AG04450 (cell line): ENCODE data around the gene ANXA4. TPM values are rescaled to one million over a fixed set of nuclear protein-coding genes. Genes with fewer than 3 reads are reported as not detected.

Experiments used
- CTCF ChIA-PET: fragments of 300-600, 350-600 bp; formaldehyde crosslinking; extraction: SDS; loops from one replicate; lab custom pipeline; 2022; ENCODE audit warnings: antibody characterized with exemption, inconsistent platforms; lab: Charles Lee
- POLR2A ChIA-PET: fragments of 350-600 bp; formaldehyde crosslinking; extraction: SDS; loops from one replicate; lab custom pipeline; 2021; ENCODE audit warnings: antibody characterized with exemption, inconsistent platforms; lab: Yijun Ruan, JAX
- DNase-seq: peaks from one replicate; pipeline ENCODE4 v3.0.0-alpha.2; 2011; ENCODE audit warnings: low read depth, low spot score
- H3K27ac ChIP-seq: one replicate; pipeline ENCODE4 v1.5.1; 2012; ENCODE audit warnings: low read depth, low read length, control low read depth
- H3K27me3 ChIP-seq: one replicate; pipeline ENCODE4 v1.6.0; 2012; ENCODE audit warnings: low read length; ENCODE audit not compliant: control insufficient read depth, insufficient read depth
- H3K4me3 ChIP-seq: 2 replicates; pipeline ENCODE4 v1.5.1; 2011; ENCODE audit warnings: mild to moderate bottlenecking, low read depth, low read length, control low read depth
- H3K9me3 ChIP-seq: 2 replicates; pipeline ENCODE4 v1.5.1; 2012; ENCODE audit warnings: low read length; ENCODE audit not compliant: control insufficient read depth, insufficient read depth
- polyA plus RNA-seq: library from polyadenylated mRNA; depleted of rRNA; stranded (reverse); fragments of >200 nt; gene quantifications from 2 replicates; pipeline ENCODE4 v1.2.3, GENCODE V29; 2011
- TF ChIP-seq, protein P1 (sequence below): IDR thresholded peaks from 2 replicates; pipeline ENCODE4 v1.5.1; 2011; ENCODE audit warnings: low read depth, low read length, control low read depth, inconsistent platforms

Gene ANXA4
- polyA plus RNA-seq, 1 experiment: 105 TPM

DNA sequence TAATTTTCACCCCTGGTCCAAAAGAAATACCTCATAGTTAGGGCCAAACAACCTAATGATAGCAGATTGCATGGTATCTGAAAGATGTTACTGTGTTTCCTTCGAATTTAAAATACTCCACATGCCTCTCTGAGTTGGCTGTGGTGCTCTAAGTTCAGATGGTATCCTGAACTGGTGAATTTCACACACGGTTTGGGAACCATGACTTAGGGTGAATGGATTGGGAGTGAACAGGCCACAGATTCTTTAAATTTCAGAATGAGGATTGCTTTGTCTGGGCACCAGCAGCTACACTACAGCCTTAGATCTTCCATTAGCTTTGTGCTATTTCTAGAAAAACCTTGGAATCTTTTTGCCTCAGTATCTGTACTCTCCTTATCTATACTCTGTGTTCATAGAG is 93.7 kb downstream of the ANXA4 start:
- Histone ChIP-seq H3K9me3 (no peaks in the 10 kb centered on the region), H3K4me3 (no peak overlapping the region), H3K27me3 (no peaks in the 10 kb centered on the region), H3K27ac (no peak overlapping the region)
- TF ChIP-seq, protein P1, sequence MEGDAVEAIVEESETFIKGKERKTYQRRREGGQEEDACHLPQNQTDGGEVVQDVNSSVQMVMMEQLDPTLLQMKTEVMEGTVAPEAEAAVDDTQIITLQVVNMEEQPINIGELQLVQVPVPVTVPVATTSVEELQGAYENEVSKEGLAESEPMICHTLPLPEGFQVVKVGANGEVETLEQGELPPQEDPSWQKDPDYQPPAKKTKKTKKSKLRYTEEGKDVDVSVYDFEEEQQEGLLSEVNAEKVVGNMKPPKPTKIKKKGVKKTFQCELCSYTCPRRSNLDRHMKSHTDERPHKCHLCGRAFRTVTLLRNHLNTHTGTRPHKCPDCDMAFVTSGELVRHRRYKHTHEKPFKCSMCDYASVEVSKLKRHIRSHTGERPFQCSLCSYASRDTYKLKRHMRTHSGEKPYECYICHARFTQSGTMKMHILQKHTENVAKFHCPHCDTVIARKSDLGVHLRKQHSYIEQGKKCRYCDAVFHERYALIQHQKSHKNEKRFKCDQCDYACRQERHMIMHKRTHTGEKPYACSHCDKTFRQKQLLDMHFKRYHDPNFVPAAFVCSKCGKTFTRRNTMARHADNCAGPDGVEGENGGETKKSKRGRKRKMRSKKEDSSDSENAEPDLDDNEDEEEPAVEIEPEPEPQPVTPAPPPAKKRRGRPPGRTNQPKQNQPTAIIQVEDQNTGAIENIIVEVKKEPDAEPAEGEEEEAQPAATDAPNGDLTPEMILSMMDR: no peak
- CTCF ChIA-PET: no interaction called here
- DNase-seq: no peak
- POLR2A ChIA-PET: no interaction called here

GRCh38 chr2:69836316-69836715 is 94.4 kb downstream of the ANXA4 start:
- H3K9me3 ChIP-seq: no peaks in the 10 kb centered on the region
- POLR2A ChIA-PET: no interaction called here
- TF ChIP-seq, protein P1: no peak
- H3K27me3 ChIP-seq: no peaks in the 10 kb centered on the region
- H3K4me3 ChIP-seq: no peak overlapping the region
- H3K27ac ChIP-seq: no peak overlapping the region
- CTCF ChIA-PET: interaction anchor here (1.6 kb wide), 1 partner anchor 112 kb away, joined by 6 read pairs; no protein-coding TSS in a partner anchor
- no peak for DNase-seq

DNA sequence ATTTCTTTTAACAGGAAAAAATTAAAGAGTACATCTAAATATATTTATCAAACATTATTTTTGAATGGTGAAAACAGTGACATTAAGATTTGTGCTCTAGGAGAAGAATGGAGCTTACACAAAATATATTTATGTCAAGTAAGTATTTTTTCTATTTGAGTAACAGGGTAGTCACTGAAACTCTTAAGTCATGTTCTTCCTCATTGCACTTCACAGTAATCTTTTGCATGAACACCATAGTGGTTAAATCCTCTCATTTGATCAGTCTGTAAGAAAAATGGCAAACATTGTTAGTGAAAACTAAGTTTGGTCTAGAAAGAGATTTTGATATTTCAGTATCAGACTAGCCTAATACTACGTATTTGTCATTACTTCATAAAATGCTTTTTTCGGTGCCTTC is 95.6 kb downstream of the ANXA4 start:
- no peak overlapping the region for H3K4me3 ChIP-seq
- DNase-seq: no peak
- ChIA-PET CTCF (interaction anchor here (1.5 to 1.6 kb wide), 2 partner anchors 113 kb away, joined by 6 to 10 read pairs; no protein-coding TSS in a partner anchor), POLR2A (no interaction called here)
- TF ChIP-seq, protein P1: no peak
- H3K27me3 ChIP-seq: no peaks in the 10 kb centered on the region
- no peaks in the 10 kb centered on the region for H3K9me3 ChIP-seq
- H3K27ac ChIP-seq: no peak overlapping the region

DNA sequence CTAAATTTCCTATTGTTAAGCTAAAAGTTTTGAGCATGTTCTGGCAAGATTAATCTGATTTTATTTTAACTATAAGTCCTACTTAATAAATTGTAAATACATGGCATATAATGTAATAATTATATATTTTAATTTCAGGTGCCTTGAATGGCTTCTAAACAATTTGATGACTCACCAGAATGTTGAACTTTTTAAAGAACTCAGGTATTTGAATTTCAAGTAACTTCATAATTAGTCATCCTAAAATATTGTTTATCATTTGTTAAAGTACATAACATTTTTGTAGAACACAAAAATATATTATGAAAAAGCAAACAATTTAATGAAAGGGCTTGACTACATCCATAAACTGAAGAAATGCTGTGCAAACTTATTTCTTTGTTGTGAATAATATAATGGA is 102.1 kb downstream of the ANXA4 start:
- DNase-seq: no peak
- CTCF ChIA-PET: no interaction called here
- TF ChIP-seq, protein P1: no peak
- Histone ChIP-seq H3K27ac (no peak overlapping the region), H3K9me3 (no peaks in the 10 kb centered on the region), H3K27me3 (no peaks in the 10 kb centered on the region), H3K4me3 (no peak overlapping the region)
- POLR2A ChIA-PET: no interaction called here

GRCh38 chr2:69844560-69844959 is 102.6 kb downstream of the ANXA4 start:
- H3K27me3 ChIP-seq: no peaks in the 10 kb centered on the region
- no peak overlapping the region for H3K27ac ChIP-seq
- no peak for DNase-seq
- H3K9me3 ChIP-seq: no peaks in the 10 kb centered on the region
- no peak overlapping the region for H3K4me3 ChIP-seq
- POLR2A ChIA-PET: interaction anchor here (0.7 kb wide), 1 partner anchor 279 kb away, joined by 6 read pairs; no protein-coding TSS in a partner anchor
- TF ChIP-seq, protein P1: no peak
- CTCF ChIA-PET: interaction anchor here (1.5 kb wide), 1 partner anchor 120 kb away, joined by 4 read pairs; no protein-coding TSS in a partner anchor
